GM12801 (cell line): ENCODE measurements around the gene POP7.

Source experiments
- TF ChIP-seq, protein P1 (sequence below): IDR thresholded peaks from one replicate; pipeline ENCODE4 v1.5.1; 2011; ENCODE audit warnings: control low read depth; ENCODE audit not compliant: insufficient read length; ENCODE audit errors: extremely low read depth

POP7 gene

DNA sequence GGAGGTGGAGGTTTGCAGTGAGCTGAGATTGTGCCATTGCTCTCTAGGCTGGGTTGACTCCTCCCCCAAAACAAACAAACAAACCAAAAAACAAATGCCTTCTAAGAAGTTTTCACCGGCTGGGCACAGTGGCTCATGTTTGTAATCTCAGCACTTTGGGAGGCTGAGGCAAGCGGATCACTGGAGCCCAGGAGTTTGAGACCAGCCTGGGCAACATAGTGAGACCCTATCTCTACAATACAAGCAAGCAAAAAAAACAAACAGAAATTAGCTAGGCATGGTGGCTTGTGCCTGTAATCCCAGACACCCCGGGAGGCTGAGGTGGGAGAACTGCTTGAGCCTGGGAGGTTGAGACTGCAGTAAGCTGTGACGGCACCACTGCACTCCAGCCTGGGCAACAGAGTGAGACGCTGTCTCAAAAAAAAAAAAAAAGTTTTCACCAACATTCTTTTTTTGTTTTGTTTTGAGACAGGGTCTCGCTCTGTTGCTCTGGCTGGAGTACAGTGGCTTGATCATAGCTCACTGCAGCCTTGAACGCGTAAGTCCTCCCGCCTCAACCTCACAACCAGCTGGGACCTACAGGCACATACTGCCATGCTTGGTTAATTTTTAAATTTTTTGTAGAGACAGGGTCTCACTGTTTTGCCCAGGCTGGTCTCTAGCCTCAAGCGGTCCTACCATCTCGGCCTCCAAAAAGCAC, 26.2 kb downstream of the POP7 start:
- TF ChIP-seq, protein P1, sequence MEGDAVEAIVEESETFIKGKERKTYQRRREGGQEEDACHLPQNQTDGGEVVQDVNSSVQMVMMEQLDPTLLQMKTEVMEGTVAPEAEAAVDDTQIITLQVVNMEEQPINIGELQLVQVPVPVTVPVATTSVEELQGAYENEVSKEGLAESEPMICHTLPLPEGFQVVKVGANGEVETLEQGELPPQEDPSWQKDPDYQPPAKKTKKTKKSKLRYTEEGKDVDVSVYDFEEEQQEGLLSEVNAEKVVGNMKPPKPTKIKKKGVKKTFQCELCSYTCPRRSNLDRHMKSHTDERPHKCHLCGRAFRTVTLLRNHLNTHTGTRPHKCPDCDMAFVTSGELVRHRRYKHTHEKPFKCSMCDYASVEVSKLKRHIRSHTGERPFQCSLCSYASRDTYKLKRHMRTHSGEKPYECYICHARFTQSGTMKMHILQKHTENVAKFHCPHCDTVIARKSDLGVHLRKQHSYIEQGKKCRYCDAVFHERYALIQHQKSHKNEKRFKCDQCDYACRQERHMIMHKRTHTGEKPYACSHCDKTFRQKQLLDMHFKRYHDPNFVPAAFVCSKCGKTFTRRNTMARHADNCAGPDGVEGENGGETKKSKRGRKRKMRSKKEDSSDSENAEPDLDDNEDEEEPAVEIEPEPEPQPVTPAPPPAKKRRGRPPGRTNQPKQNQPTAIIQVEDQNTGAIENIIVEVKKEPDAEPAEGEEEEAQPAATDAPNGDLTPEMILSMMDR, result no peak

DNA sequence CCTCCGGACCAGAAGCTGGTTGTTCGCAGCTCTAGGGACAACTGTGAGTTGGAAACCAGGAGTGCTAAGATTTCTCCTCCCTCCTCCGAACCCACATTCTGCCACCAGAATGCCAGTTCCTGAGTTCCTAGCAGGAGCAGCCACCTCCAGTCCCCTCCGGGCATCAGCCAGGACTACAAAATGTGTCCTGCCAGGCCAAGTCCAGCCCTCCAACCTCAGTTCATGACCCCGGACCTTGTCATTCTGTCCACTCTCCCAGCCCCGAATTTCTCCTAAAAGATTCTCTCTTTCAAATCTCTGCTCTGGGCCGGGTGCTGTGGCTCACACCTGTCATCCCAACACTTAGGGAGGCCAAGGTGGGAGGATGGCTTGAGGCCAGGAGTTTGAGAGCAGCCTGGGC, 29.8 kb downstream of the POP7 start:
- TF ChIP-seq, protein P1, result no peak

DNA sequence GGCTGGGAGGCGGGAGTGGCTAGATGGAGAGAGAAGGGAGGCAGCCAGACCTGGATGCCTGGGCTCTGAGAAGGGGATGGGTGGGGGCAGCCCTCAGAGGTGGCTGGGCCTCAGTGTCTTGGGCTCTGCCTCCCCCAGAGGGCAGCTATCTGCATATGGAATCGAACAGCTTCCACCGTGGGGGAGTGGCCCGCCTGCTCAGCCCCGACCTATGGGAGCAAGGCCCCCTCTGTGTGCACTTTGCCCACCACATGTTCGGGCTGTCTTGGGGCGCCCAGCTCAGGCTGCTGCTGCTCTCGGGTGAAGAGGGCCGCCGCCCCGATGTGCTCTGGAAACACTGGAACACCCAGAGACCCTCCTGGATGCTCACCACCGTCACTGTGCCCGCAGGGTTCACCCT, 30.8 kb downstream of the POP7 start:
- TF ChIP-seq, protein P1, result no peak

DNA sequence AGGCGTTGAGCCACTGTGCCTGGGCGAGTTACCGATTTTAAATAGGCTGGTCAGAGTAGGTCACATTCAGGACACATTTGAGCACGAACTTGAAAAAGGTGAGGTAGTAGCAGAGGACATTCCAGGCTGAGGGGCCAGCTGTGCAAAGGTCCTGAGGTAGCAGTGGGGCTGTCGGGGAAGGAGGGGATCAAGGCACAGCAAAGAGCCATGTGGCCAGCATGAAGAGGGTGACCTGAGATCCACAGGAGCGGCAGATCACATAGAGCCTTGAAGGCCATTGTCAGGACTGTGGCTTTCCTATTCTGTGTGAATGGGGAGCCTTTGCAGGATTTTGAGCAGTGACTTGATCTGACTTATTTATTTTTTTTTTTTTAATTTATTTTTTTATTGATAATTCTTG, 34.0 kb downstream of the POP7 start:
- TF ChIP-seq, protein P1, result no peak

DNA sequence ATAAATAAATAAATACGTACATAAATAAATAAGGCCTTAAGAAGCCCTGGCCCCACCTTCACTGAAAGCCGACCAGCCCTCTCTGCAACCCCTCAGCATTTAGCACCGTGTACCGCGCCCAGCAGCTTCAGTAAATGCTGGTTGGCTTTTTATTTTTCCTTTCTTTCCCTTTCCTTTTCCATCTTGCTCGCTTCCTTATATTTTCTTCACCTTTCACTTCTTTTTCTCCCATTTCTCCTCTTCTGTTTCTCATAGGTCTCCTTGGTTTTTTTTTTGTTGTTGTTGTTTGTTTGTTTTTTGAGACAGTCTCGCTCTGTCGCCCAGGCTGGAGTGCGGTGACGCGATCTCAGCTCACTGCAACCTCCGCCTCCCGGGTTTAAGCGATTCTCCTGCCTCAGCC, 38.7 kb downstream of the POP7 start:
- TF ChIP-seq, protein P1, result no peak

DNA sequence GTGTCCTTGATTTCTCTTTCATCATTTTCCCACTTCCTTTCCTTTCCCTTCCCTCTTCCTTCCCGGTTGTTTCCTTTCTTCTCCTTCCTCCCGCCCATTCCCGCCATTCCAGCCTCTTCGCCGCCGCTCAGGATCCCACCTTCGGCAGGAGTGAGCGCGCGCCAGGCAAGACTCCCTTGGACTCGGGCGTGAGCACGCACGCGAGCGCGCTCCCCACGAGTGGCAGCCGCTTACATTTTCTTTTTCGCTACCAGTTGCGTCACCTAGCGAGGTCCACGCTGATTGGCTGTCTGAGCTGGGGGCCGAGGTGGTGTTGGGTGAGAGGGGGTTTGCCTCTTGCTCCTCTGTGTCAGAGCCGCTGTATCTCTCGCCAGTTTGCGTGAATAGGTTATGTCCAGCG, 39.3 kb downstream of the POP7 start:
- TF ChIP-seq, protein P1, result no peak

DNA sequence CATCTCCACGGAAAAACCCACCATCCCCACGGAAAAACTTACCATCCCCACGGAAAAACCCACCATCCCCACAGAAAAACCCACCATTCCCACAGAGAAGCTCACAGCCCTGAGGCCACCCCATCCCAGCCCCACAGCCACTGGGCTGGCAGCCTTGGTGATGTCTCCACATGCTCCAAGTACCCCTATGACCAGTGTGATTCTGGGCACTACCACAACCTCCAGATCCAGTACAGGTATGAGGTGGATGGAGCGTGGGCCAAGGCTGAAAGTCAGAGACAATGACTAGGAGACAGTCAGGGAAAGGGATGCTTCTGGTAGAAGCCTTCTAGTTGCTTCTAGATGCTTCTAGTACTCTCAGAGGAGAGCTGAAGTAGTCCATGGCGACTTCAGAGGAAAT, 47.1 kb downstream of the POP7 start:
- TF ChIP-seq, protein P1, result no peak

DNA sequence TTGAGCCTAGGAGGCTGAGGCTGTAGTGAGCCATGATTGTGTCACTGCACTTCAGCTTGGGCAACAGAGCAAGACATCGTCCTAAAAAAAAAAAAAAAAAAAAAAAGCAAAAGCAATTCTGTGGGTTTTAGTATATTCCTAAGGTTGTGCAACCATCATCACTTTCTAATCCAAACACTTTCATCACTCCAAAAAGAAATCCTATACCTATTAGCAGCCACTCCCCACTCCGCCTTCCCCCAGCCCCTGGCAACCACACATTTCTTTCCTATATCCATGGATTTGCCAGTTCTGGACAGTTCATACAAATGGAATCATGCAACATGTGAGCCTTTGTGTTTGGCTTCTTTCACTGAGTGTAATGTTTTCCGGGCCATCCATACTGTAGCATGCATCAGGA, 47.8 kb downstream of the POP7 start:
- TF ChIP-seq, protein P1, result no peak
